COLO829 (cell line): Measurements from ENCODE around the gene TP73.

Experiments used
- DNase-seq: peaks from one replicate; pipeline ENCODE4 v3.0.0; 2012; ENCODE audit warnings: low spot score

TP73 gene

GRCh38 chr1:3651930-3652547, at the start of gene TP73:
Gene TP73, plus strand, starts transcription at chr1:3652516. Its CDS starts 29,850 bp downstream, at chr1:3682366.
- DNase-seq = peak; percentile 43

- DNase-seq = no peak
Measured at GRCh38 chr1:3603156-3603555, 49.2 kb upstream of the TP73 start.

GRCh38 chr1:3603571-3604467, 48.5 kb upstream of the TP73 start:
- no peak for DNase-seq

GRCh38 chr1:3604468-3604974, 47.8 kb upstream of the TP73 start:
- no peak for DNase-seq

- DNase-seq = no peak
Measured at GRCh38 chr1:3604997-3605823, 47.1 kb upstream of the TP73 start.

- no peak for DNase-seq
Measured at GRCh38 chr1:3606779-3607702, 45.3 kb upstream of the TP73 start.

- DNase-seq = no peak
Measured at GRCh38 chr1:3607703-3608065, 44.6 kb upstream of the TP73 start.

- DNase-seq = no peak
Measured at GRCh38 chr1:3608154-3608553, 44.2 kb upstream of the TP73 start.

- DNase-seq = no peak
Measured at GRCh38 chr1:3609016-3609768, 43.1 kb upstream of the TP73 start.

GRCh38 chr1:3609769-3610526, 42.4 kb upstream of the TP73 start:
- DNase-seq = no peak

- DNase-seq = no peak
Measured at GRCh38 chr1:3610527-3611169, 41.7 kb upstream of the TP73 start.

- peak; percentile 40 for DNase-seq
Measured at GRCh38 chr1:3611170-3612019, 40.9 kb upstream of the TP73 start, which contains the start of gene MEGF6. Gene MEGF6, minus strand, starts transcription at chr1:3611508. Its CDS starts 240 bp downstream, at chr1:3611268.

GRCh38 chr1:3612123-3612522, 40.2 kb upstream of the TP73 start:
- DNase-seq = no peak

- DNase-seq = no peak
Measured at GRCh38 chr1:3614755-3615742, 37.3 kb upstream of the TP73 start.

- DNase-seq = no peak
Measured at GRCh38 chr1:3616861-3617260, 35.5 kb upstream of the TP73 start.

GRCh38 chr1:3617806-3618345, 34.4 kb upstream of the TP73 start:
- DNase-seq = no peak

GRCh38 chr1:3618531-3618880, 33.8 kb upstream of the TP73 start:
- DNase-seq = no peak
